ENCODE measurements around the gene ITPR1. TPM values are rescaled to one million over a fixed set of nuclear protein-coding genes. Genes with fewer than 3 reads are reported as not detected.

Gene ITPR1
- total and polyA plus RNA-seq, 11 donors: 8.9 to 55.8 (median 19.9) TPM

DNA sequence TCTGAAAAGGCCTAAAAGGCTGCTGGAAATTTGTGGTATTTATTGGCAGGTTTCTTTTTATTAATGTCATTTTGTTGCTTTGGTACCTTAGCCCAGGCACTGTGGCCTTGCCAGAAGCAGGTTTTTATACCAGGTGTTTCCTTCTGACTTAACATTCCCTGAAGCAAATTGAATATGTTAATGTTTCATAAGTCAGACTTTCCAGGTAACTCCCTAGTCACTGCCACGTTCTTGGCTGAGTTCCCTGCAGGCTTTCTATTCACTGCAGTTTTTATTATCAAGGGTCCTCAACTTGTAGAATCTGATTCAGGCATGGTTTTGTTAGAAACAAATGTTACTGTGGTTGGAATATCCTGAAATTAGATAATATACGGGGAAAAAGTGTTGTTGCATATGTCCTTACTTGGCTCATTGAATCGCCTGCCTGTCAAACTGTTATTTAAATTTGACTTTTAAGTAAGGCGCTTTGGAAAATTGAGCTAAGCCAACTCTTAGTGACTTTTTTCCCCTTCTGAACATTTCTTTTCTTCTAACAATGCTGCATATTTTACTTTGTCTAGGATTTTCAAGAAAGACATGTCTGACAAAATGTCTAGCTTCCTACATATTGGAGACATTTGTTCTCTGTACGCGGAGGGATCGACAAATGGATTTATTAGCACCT, 22.9 kb downstream of the ITPR1 start:
- 69 to 78% (median 72%) methylated on average over 7 of the region's 7 CpGs for WGBS, 4 donors
- H3K27ac ChIP-seq: peak overlapping the region in 1 of 12 donors; percentile 10

DNA sequence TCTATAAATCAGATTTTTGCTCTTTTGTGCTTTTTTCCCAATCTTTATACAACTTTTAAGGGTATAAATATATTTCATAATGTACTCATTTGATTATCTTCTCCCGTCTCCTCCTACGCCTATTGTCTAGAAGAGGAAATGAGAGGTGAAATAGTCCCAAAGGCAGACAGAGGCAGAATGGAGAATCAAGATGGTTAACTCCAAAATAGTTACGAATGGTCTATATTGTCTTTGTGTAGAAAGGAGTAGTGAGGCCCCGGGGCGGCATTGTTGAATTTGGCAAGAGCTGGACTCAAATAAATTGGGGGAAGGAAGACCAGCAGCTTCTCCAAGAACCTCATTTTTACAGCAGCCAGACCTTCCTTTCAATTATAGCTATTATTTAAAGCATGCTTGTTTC, 23.9 kb downstream of the ITPR1 start:
- peak overlapping the region in 3 of 12 donors; percentile 10 to 76 (median 12) for H3K27ac ChIP-seq
- 51 to 59% (median 54%) methylated on average over 5 of the region's 5 CpGs for WGBS, 4 donors
- no peak for TF ChIP-seq POLR2A (IDR thresholded peaks at IDR 0.05)
- intact Hi-C loops (cut with DNase I): loop anchor here in 1 of 10 donors (10.0 kb wide), 1 partner anchor 162 kb away; no protein-coding TSS in a partner anchor
- peaks cover 0 to 81% (median 50%) of the 10 kb centered on the region in 12 donors for H3K4me1 ChIP-seq
- H3K27me3 ChIP-seq: no peaks in the 10 kb centered on the region
- H3K4me3 ChIP-seq: no peak overlapping the region
- ATAC-seq (peak; percentile 20 to 70 (median 28)), DNase-seq (peak in 1 of 5 donors; percentile 49)
- H3K9me3 ChIP-seq: no peaks in the 10 kb centered on the region
- peaks cover 0 to 7% (median 3%) of the 10 kb centered on the region in 9 donors for H3K36me3 ChIP-seq

More for the DNA sequence above, 22.9 kb downstream of the ITPR1 start:
- Histone ChIP-seq H3K9me3 (no peaks in the 10 kb centered on the region), H3K4me3 (no peak overlapping the region), H3K4me1 (peaks cover 0 to 82% (median 50%) of the 10 kb centered on the region in 12 donors), H3K36me3 (peaks cover 0 to 3% (median 0%) of the 10 kb centered on the region in 9 donors), H3K27me3 (no peaks in the 10 kb centered on the region)
- no peak for DNase-seq
- TF ChIP-seq POLR2A (IDR thresholded peaks at IDR 0.05): no peak
- TF ChIP-seq, protein P1, sequence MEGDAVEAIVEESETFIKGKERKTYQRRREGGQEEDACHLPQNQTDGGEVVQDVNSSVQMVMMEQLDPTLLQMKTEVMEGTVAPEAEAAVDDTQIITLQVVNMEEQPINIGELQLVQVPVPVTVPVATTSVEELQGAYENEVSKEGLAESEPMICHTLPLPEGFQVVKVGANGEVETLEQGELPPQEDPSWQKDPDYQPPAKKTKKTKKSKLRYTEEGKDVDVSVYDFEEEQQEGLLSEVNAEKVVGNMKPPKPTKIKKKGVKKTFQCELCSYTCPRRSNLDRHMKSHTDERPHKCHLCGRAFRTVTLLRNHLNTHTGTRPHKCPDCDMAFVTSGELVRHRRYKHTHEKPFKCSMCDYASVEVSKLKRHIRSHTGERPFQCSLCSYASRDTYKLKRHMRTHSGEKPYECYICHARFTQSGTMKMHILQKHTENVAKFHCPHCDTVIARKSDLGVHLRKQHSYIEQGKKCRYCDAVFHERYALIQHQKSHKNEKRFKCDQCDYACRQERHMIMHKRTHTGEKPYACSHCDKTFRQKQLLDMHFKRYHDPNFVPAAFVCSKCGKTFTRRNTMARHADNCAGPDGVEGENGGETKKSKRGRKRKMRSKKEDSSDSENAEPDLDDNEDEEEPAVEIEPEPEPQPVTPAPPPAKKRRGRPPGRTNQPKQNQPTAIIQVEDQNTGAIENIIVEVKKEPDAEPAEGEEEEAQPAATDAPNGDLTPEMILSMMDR (IDR thresholded peaks at IDR 0.05): no peak
- intact Hi-C loops (cut with DNase I): loop anchor here in 1 of 10 donors (10.0 kb wide), 1 partner anchor 161 kb away; no protein-coding TSS in a partner anchor
- no peak for ATAC-seq

DNA sequence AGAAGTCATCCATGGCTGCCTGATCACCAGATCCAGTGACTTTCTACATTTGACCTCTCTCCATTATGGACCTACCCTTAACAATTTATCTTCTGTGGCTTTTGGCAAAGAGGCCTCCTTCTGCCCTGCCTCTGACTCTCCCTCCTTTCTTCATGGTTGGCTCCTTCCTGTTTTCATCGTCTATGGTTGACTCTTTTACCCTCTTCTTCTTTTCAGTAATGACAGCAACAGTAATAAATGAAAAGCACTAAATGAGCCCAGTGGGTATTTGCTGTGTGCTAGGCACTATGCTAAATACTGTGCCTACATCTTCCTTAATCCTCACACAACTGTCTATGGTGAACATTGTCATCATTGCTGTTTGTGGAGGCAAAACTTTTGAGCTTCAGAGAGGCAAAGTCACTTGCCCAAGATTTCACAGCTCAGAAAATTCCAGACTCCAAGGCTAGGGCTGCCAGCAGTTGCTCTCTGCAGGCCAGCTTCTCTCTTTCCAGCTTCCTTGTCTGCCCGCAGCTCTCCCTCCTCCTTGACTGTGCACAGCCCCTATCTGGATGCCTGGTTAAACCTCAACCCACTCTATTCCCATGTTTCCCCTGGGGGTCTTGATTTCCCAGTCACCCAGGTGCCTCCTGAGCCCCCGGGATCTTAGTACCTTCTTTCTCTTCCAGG, 24.6 kb downstream of the ITPR1 start:
- no peak for DNase-seq
- Histone ChIP-seq H3K27ac (peak overlapping the region in 4 of 12 donors; percentile 11 to 76 (median 22)), H3K4me1 (peaks cover 0 to 76% (median 50%) of the 10 kb centered on the region in 12 donors), H3K27me3 (no peaks in the 10 kb centered on the region), H3K36me3 (peaks cover 0 to 8% (median 4%) of the 10 kb centered on the region in 9 donors), H3K9me3 (no peaks in the 10 kb centered on the region), H3K4me3 (no peak overlapping the region)
- 39 to 48% (median 44%) methylated on average over 3 of the region's 3 CpGs for WGBS, 4 donors
- intact Hi-C loops (cut with DNase I): loop anchor here in 1 of 10 donors (10.0 kb wide), 1 partner anchor 163 kb away; no protein-coding TSS in a partner anchor
- no peak for ATAC-seq
- TF ChIP-seq, protein P1 (IDR thresholded peaks at IDR 0.05): no peak
- no peak for TF ChIP-seq POLR2A (IDR thresholded peaks at IDR 0.05)

DNA sequence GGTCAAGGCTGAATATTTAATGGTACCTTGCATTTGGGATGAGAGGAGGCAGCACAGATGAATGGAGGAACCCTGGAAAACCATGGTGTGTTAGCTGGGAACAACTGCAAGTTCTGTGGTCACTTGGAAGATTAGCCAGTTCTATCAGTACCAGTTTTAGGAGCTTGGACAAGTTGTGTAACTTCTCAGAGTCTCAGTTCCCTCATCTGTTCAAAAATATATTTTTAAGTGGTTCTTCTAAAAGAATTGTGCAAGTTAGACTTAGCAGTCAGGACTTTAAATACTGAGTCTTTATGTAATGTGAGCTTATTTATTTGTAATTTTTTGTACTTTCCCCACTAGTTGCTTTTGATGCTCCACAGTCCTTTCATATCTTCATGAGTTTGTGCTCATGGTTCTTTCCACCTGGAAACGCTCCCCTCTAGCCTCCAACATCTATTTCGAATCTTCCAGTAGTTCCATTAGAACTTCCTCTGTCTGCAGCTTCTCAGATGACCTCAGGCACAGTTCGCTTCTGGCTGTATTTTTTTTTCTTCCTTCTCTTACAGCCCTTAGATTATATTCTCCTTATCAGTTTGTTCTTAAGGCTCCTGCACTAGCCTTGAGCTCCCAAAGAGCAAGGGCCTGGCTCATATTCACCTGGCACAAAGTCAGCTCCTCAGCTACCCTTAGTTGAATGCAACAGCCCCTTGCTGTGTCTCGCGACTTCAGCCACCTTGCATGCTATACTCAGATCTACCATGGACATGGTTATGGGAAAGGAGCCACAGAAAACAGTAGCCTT, 27.1 kb downstream of the ITPR1 start:
- ATAC-seq (peak in 1 of 4 donors; percentile 18), DNase-seq (no peak)
- H3K27ac ChIP-seq: peak overlapping the region in 1 of 12 donors; percentile 76
- no peak overlapping the region for H3K4me3 ChIP-seq
- H3K36me3 ChIP-seq: peaks cover 0 to 10% (median 5%) of the 10 kb centered on the region in 9 donors
- WGBS, 4 donors: 64 to 76% (median 71%) methylated on average over 5 of the region's 5 CpGs
- intact Hi-C loops (cut with DNase I): no loop called here
- H3K9me3 ChIP-seq: no peaks in the 10 kb centered on the region
- H3K4me1 ChIP-seq: peaks cover 0 to 83% (median 61%) of the 10 kb centered on the region in 12 donors
- H3K27me3 ChIP-seq: no peaks in the 10 kb centered on the region
- TF ChIP-seq, protein P1 (IDR thresholded peaks at IDR 0.05): no peak
- TF ChIP-seq POLR2A (IDR thresholded peaks at IDR 0.05): no peak

All from heart left ventricle (tissue), 16 donors.